ENCODE measurements around the gene NAGA.

NAGA gene

DNA sequence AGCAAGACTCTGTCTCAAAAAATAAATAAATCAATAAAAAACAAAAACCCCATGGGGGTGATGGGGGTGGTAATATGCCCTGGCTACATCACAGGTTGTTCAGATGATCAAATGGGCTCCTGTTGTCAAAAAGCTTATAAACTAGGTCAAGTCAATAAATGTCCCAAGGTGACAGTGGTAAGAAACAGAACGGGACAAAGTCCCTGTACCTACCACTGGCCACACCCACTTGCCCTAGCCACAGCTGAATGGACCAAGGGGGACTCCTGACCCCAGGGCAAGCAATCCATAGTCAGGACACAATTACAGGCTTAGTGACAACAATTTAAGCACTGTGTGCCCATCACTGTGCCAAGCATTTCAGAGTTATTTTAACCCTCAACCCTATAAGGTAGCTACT is 6.0 kb downstream of the NAGA start:
- Histone ChIP-seq H2AK5ac (ENCODE audit: low read length, severe bottlenecking) (no peak overlapping the region), H2BK120ac (ENCODE audit: low read depth, low read length) (no peak overlapping the region), H3K14ac (ENCODE audit: low read length in 2 of 2) (no peak overlapping the region), H4K8ac (ENCODE audit: low read length) (no peak overlapping the region), H2AFZ (ENCODE audit: low read depth, low read length) (no peak overlapping the region), H3K4ac (ENCODE audit: low read depth in 1 of 2, low read length in 2 of 2) (no peak overlapping the region), H3K4me2 (ENCODE audit: low read length, poor library complexity, severe bottlenecking) (no peak overlapping the region), H3K79me1 (replicated peaks; ENCODE audit: low read length, poor library complexity, severe bottlenecking) (peaks cover 3% of the 10 kb centered on the region), H2BK15ac (ENCODE audit: low read depth, poor library complexity, severe bottlenecking) (no peak overlapping the region), H3K27me3 (ENCODE audit: control insufficient read depth in 1 of 2, insufficient read depth in 1 of 2, low read length in 2 of 2) (no peaks in the 10 kb centered on the region), H2BK12ac (ENCODE audit: low read length in 2 of 2) (no peak overlapping the region), H3K18ac (ENCODE audit: low read depth in 1 of 2, low read length in 2 of 2) (no peak overlapping the region), H4K91ac (ENCODE audit: low read length) (no peak overlapping the region), H3K27ac (ENCODE audit: low read length, poor library complexity, severe bottlenecking) (no peak overlapping the region), H3K36me3 (ENCODE audit: control insufficient read depth in 1 of 2, insufficient read depth in 2 of 2, low read depth in 1 of 2, low read length in 2 of 2) (peaks cover 58 to 64% of the 10 kb centered on the region in 2 experiments), H3K9me3 (ENCODE audit: control insufficient read depth, low read length) (no peaks in the 10 kb centered on the region), H3K4me1 (ENCODE audit: control insufficient read depth, insufficient read depth, low read depth, low read length) (no peaks in the 10 kb centered on the region), H3K9ac (ENCODE audit: low read length) (no peak overlapping the region), H3K4me3 (ENCODE audit: insufficient read depth in 1 of 2, low read depth in 1 of 2, low read length in 2 of 2) (no peak overlapping the region), H2BK5ac (ENCODE audit: low read depth, low read length, poor library complexity, severe bottlenecking) (no peak overlapping the region), H3K23ac (ENCODE audit: low read length in 2 of 2) (no peak overlapping the region)
- DNase-seq = no peak
- 98% methylated on average over 1 of the region's 1 CpG for WGBS

DNA sequence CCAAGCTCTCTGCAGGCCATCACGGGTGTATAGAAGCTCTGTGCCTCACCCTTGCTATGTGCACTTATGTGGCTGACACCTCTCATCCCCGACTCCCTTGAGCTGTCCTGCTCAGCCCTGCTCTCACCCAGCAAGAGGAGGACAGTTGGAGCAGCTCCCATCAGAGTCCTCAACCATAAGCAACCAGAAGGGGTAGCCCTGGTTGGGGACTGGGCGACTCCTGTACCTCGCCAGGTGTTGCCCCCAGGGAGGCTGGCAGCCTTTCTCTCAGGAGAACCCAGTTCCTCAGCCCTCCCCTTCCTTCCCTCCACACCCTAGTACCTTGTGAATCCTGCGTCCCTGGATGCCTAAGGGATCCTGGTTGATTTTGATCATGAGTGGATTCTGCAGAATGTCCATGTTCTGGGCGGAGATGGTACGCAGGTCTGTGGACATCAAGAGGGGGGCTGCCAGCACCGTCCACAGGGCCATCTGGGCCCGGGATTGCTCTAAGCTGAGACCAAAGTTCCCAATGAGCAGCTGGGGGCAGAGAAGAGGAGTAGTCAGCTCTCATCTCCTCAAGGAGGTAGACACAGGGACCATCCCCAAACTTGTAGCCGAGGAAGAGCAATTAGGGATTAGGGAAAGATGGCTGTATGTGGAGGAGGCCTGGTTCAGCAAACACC is 8.0 kb downstream of the NAGA start:
- Histone ChIP-seq H3K27me3 (ENCODE audit: control insufficient read depth in 1 of 2, insufficient read depth in 1 of 2, low read length in 2 of 2) (no peaks in the 10 kb centered on the region), H3K9ac (ENCODE audit: low read length) (no peak overlapping the region), H3K4me1 (ENCODE audit: control insufficient read depth, insufficient read depth, low read depth, low read length) (no peaks in the 10 kb centered on the region), H3K79me1 (replicated peaks; ENCODE audit: low read length, poor library complexity, severe bottlenecking) (no peaks in the 10 kb centered on the region), H3K4me2 (ENCODE audit: low read length, poor library complexity, severe bottlenecking) (no peak overlapping the region), H3K4me3 (ENCODE audit: insufficient read depth in 1 of 2, low read depth in 1 of 2, low read length in 2 of 2) (no peak overlapping the region), H3K4ac (ENCODE audit: low read depth in 1 of 2, low read length in 2 of 2) (no peak overlapping the region), H2BK15ac (ENCODE audit: low read depth, poor library complexity, severe bottlenecking) (peak overlapping the region; percentile 57), H3K14ac (ENCODE audit: low read length in 2 of 2) (no peak overlapping the region), H4K91ac (ENCODE audit: low read length) (no peak overlapping the region), H2AFZ (ENCODE audit: low read depth, low read length) (no peak overlapping the region), H3K9me3 (ENCODE audit: control insufficient read depth, low read length) (peaks cover 3% of the 10 kb centered on the region), H2AK5ac (ENCODE audit: low read length, severe bottlenecking) (no peak overlapping the region), H4K8ac (ENCODE audit: low read length) (no peak overlapping the region), H2BK5ac (ENCODE audit: low read depth, low read length, poor library complexity, severe bottlenecking) (no peak overlapping the region), H3K36me3 (ENCODE audit: control insufficient read depth in 1 of 2, insufficient read depth in 2 of 2, low read depth in 1 of 2, low read length in 2 of 2) (peaks cover 52 to 69% of the 10 kb centered on the region in 2 experiments), H2BK120ac (ENCODE audit: low read depth, low read length) (no peak overlapping the region), H3K27ac (ENCODE audit: low read length, poor library complexity, severe bottlenecking) (no peak overlapping the region), H3K23ac (ENCODE audit: low read length in 2 of 2) (no peak overlapping the region), H2BK12ac (ENCODE audit: low read length in 2 of 2) (no peak overlapping the region), H3K18ac (ENCODE audit: low read depth in 1 of 2, low read length in 2 of 2) (no peak overlapping the region)
- DNase-seq = no peak
- 96% methylated on average over 7 of the region's 10 CpGs for WGBS

DNA sequence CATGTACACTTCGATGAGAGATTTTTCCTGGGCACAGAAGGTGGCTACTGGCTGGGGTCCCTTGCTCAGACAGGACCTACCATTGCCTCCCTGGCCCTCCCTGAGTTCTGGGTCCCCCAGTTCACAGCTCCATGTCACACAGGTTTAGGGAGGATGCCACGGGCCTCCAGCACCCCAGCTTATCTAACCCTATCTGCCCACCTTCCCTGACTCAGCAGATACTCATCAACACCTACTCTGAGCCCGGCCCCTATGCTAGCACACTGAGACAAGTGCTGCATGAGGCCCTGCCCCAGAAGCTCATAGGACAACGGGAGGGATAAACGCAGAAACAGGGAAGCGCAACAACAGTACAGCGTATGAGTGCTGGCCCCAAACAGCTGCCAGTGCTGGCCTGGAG is 9.6 kb downstream of the NAGA start:
- Histone ChIP-seq H3K9me3 (ENCODE audit: control insufficient read depth, low read length) (peaks cover 18% of the 10 kb centered on the region), H3K36me3 (ENCODE audit: control insufficient read depth in 1 of 2, insufficient read depth in 2 of 2, low read depth in 1 of 2, low read length in 2 of 2) (peaks cover 36 to 56% of the 10 kb centered on the region in 2 experiments), H3K14ac (ENCODE audit: low read length in 2 of 2) (peak overlapping the region in 1 of 2 experiments; percentile 1), H2AFZ (ENCODE audit: low read depth, low read length) (no peak overlapping the region), H2BK15ac (ENCODE audit: low read depth, poor library complexity, severe bottlenecking) (no peak overlapping the region), H3K4me1 (ENCODE audit: control insufficient read depth, insufficient read depth, low read depth, low read length) (no peaks in the 10 kb centered on the region), H3K79me1 (replicated peaks; ENCODE audit: low read length, poor library complexity, severe bottlenecking) (no peaks in the 10 kb centered on the region), H2BK120ac (ENCODE audit: low read depth, low read length) (no peak overlapping the region), H3K9ac (ENCODE audit: low read length) (no peak overlapping the region), H3K4ac (ENCODE audit: low read depth in 1 of 2, low read length in 2 of 2) (no peak overlapping the region), H2AK5ac (ENCODE audit: low read length, severe bottlenecking) (no peak overlapping the region), H3K4me3 (ENCODE audit: insufficient read depth in 1 of 2, low read depth in 1 of 2, low read length in 2 of 2) (no peak overlapping the region), H3K4me2 (ENCODE audit: low read length, poor library complexity, severe bottlenecking) (no peak overlapping the region), H3K23ac (ENCODE audit: low read length in 2 of 2) (no peak overlapping the region), H3K18ac (ENCODE audit: low read depth in 1 of 2, low read length in 2 of 2) (no peak overlapping the region), H3K27ac (ENCODE audit: low read length, poor library complexity, severe bottlenecking) (no peak overlapping the region), H3K27me3 (ENCODE audit: control insufficient read depth in 1 of 2, insufficient read depth in 1 of 2, low read length in 2 of 2) (no peaks in the 10 kb centered on the region), H4K8ac (ENCODE audit: low read length) (no peak overlapping the region), H2BK5ac (ENCODE audit: low read depth, low read length, poor library complexity, severe bottlenecking) (no peak overlapping the region), H2BK12ac (ENCODE audit: low read length in 2 of 2) (no peak overlapping the region), H4K91ac (ENCODE audit: low read length) (no peak overlapping the region)
- DNase-seq = no peak
- WGBS = 88% methylated on average over 7 of the region's 7 CpGs

- H3K4me1 ChIP-seq (ENCODE audit: control insufficient read depth, insufficient read depth, low read depth, low read length) = no peaks in the 10 kb centered on the region
- no peak overlapping the region for H4K8ac ChIP-seq (ENCODE audit: low read length)
- H3K18ac ChIP-seq (ENCODE audit: low read depth in 1 of 2, low read length in 2 of 2) = no peak overlapping the region
- no peak overlapping the region for H3K4me3 ChIP-seq (ENCODE audit: insufficient read depth in 1 of 2, low read depth in 1 of 2, low read length in 2 of 2)
- no peak overlapping the region for H3K9ac ChIP-seq (ENCODE audit: low read length)
- H3K79me1 ChIP-seq (replicated peaks; ENCODE audit: low read length, poor library complexity, severe bottlenecking) = no peaks in the 10 kb centered on the region
- H3K4me2 ChIP-seq (ENCODE audit: low read length, poor library complexity, severe bottlenecking) = no peak overlapping the region
- no peak overlapping the region for H2BK12ac ChIP-seq (ENCODE audit: low read length in 2 of 2)
- peaks cover 31 to 51% of the 10 kb centered on the region in 2 experiments for H3K36me3 ChIP-seq (ENCODE audit: control insufficient read depth in 1 of 2, insufficient read depth in 2 of 2, low read depth in 1 of 2, low read length in 2 of 2)
- WGBS = 96% methylated on average over 5 of the region's 5 CpGs
- no peak overlapping the region for H3K23ac ChIP-seq (ENCODE audit: low read length in 2 of 2)
- H4K91ac ChIP-seq (ENCODE audit: low read length) = no peak overlapping the region
- no peak overlapping the region for H2BK5ac ChIP-seq (ENCODE audit: low read depth, low read length, poor library complexity, severe bottlenecking)
- no peak overlapping the region for H2AK5ac ChIP-seq (ENCODE audit: low read length, severe bottlenecking)
- H3K14ac ChIP-seq (ENCODE audit: low read length in 2 of 2) = no peak overlapping the region
- H3K27ac ChIP-seq (ENCODE audit: low read length, poor library complexity, severe bottlenecking) = no peak overlapping the region
- no peak overlapping the region for H3K4ac ChIP-seq (ENCODE audit: low read depth in 1 of 2, low read length in 2 of 2)
- H2BK15ac ChIP-seq (ENCODE audit: low read depth, poor library complexity, severe bottlenecking) = no peak overlapping the region
- H3K9me3 ChIP-seq (ENCODE audit: control insufficient read depth, low read length) = peaks cover 24% of the 10 kb centered on the region
- H3K27me3 ChIP-seq (ENCODE audit: control insufficient read depth in 1 of 2, insufficient read depth in 1 of 2, low read length in 2 of 2) = no peaks in the 10 kb centered on the region
- DNase-seq = no peak
- H2BK120ac ChIP-seq (ENCODE audit: low read depth, low read length) = no peak overlapping the region
- H2AFZ ChIP-seq (ENCODE audit: low read depth, low read length) = no peak overlapping the region
These were observed 10.1 kb downstream of the NAGA start for GRCh38 chr22:42060489-42060888.

Measured in mesenchymal stem cell (in vitro differentiated cells and primary cell).